ENCODE data around the gene AFF1.
"Not testable (repeated sequence)": the region's sequence is repeated elsewhere in the genome, so short reads cannot be mapped to it uniquely, and the experiment has no call there.

The AFF1 gene

DNA sequence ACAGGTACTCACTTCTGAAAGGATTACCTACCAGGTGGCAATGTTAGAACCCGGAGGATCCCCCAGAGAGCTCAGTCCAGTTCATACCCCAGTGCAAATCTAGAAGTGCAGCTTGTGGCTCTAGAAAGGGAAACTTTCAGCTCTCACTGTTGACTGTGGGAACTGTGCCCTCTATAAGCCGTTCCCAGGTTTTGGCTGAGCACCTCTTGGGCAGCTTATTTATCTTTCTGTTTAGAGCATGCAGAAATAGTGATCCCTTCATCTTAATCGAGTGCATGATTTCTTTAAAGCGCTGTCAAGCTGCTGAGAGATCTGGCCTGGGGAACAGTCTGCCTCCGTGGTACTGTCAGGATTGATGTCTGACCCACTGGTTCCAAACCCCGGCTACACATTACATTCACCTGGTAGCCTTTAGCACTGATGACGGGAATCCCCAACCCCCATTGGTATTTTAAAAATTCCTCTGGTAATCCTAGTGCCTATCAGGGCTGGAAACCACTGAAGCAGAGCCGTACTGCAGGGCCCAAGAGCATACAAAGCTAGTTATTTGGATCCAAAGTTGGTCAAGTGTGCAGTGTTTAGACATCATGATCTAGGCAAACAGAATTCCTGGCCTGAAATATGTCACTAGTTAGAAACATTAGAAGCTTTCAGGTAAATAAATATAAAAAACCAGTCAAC, 182.4 kb downstream of the AFF1 start:
- no peak for DNase-seq (ENCODE audit: low spot score)

DNA sequence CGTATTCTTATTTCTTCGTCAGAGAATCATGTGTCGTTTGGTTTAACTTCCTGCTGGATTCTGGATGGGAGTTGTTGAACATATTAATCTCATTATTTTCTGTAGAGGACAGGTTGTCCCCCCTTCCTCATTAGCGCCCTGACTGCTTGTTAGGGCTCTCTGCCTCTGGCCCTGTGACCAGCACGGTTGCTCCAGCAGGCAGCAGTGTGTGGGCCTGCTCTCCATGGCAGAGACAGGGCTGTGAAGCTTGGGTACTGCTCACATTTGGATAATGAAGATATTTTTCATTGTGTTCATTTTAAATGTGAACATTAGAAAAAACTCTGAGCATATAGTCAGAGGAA, 182.9 kb downstream of the AFF1 start:
- no peak for DNase-seq (ENCODE audit: low spot score)

DNA sequence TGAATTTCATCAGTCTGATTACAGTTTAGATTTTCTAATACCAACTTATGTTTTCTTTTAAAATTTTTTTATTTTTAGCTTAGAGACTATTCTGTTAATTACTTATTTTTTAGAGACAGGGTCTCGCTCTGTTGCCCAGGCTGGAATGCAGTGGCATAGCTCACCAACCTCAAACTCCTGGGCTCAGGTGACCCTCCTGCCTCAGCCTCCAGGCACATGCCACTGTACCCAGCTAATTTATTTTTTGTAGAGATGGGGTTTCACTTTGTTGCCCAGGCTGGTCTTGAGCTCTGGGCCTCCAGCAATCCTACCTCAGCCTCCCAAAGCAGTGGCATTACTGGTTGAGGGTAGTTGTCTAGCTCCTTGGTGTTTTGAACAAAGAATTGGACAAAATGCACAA, 183.6 kb downstream of the AFF1 start:
- no peak for DNase-seq (ENCODE audit: low spot score)

DNA sequence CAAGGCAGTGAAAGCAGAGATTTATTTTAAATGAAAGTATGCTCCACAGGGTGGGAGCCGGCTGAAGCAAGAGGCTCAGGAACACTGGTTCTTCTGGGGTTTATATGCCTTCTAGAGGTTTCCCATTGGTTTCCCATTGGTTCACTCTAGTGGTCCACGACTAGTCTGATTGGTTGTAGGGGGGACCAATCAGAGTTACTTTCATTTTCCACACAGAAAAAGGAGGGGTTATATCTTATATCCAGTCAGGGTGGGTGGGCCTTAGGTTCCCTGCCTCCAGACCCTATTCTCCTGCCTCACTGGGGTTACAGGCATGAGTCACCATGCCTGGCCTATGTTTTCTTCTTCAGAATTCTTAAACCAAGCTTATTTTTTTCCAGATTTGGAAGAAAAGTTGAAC, 184.0 kb downstream of the AFF1 start:
- DNase-seq (ENCODE audit: low spot score), result no peak

DNA sequence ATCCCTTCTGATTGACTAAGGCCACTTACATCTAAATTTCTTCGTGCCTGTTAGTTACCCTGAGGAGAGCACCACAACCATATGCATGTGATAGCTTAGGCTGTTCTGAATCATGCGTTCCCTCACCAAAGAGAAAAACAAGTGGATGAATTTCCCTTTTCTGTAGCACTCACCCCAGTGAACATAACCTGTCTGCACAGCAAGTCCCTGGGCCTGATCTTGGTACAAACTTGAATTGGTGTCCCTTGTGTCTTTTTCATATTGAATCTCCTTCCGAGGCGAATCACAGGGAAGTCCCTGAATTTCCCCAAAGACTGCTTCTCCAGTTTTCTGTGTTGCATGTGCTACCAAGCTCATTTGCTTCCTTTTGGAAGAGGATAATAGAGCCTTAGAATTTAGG, 185.2 kb downstream of the AFF1 start:
- no peak for DNase-seq (ENCODE audit: low spot score)

DNA sequence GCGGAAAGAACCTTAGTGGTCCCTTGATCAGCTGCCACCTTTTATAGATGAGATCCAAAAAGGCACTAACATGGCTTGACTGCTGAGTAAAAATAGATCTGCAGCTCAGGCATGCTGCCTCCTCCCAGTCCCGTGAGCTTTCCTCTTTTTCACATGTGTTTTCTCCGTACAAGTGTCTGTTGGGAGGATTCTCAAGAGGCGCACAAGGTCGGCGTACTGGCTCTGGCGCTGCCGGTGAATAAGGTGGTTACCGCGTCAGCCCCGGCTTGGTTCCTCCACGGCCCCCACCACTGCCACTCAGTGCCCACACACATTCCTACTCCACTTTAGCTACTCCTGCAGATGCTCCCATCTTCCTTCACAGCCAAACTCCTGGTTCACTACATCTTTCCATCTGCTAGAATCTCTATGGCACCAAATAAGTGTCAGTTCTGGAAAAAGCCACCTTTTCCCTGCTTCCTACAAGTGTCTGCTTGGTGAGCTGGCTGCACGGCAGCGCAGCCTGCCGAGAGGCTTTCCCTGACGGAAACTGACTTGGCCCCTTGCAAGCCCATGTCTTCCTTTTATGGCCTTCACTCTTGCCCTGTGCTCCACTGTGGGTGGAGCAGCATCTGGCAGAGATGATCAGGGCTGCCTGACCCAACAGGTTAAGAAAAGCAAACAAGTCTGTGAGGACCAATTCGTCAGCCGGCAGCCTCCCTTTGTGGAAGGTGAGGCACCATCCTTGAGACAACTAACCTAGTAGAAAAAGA, 185.8 kb downstream of the AFF1 start:
- DNase-seq (ENCODE audit: low spot score), result no peak

DNA sequence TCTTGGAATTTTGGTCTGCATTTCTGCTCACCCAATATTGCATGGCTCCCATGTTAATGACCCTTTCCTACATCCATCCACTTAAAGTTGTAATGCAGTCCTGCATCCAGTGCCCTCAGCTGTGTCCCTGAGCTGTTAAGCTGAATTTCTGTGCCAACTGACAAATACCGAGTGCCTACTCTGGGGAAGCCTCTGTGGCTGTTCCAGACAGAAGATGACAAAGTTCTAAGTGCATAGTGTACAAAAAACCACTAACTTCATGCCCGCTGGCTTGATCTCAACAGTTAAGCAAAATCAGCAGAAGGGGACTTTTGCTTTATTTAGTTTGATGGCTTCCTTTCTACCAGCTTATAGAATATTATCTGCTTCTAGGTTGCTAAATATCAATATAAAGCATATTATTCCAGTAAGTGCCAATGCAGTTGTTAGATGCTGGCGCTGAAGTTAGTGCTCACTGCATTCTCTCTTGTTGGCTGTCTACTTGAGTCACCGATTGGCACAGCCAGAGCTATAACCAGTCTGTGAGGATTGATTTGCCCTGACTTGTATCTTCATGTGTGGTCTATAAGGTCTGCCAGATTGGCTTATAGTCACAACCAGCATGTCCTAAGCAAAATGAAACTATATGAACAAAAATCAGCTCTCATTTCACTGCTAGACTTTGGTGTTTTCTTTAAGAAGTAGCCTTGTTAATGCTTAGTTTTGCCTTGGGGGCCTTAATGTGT, 186.7 kb downstream of the AFF1 start:
- no peak for DNase-seq (ENCODE audit: low spot score)

DNA sequence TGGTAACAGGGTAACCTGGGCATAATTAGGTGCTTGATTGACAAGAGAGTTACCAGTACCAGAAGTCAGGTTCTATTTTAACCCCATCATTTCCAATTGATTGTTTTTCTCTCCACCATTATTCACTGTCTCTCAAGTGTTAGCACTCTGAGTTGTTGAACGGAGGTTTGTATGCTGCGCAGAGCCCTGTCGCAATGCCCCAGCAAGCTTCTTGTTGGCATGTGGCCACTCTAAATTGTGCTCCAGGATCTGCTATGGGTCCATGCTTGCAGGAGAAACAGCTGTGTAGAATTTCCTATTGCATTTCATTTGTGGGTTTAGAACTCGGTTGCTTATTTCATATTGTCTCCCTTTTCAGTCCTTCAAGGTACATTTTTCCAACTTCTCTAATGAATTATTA, 187.4 kb downstream of the AFF1 start:
- no peak for DNase-seq (ENCODE audit: low spot score)

DNA sequence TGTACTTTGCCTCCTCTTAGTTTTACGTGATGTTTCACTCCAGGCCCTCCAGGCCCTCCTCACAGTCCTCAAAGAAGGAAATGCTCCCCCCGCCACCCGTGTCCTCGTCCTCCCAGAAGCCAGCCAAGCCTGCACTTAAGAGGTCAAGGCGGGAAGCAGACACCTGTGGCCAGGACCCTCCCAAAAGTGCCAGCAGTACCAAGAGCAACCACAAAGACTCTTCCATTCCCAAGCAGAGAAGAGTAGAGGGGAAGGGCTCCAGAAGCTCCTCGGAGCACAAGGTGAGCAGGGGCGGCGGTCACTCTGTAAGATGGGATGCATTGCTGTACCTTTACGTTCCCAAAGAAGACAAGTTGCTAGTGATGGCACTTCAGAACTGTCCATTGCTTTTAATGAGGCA, 191.2 kb downstream of the AFF1 start:
- no peak for DNase-seq (ENCODE audit: low spot score)

DNA sequence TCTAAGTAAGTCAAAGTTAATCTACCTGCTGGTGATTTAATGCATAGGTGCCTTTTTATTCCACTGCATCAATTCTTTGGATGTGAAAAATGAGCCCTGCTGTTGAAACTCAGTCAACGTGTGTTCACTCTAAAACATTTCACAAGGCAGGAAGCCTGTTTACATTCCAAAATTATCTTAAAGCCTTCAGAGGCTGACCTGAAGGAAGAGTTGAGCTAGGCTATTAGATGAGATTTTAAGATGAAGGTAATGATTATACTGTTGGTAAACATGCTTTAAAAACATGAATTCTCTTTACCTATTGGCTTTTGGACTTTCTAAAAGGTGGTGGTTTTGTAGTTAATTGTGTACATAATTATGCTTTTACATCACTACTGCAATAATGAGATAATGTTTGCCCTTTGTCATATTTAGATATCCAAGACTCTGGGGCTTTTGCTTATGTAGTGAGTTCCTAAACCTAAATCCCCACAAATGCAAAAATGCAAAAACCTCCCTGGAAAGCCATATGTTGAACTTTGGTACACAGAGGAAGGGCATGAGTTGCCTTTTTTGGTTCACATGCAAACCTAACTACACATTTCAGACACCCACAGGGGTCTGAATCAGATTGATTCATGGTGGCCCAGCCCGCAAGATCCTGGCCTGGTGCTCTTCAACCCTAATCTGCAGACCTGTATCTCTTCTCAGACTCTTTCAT, 193.3 kb downstream of the AFF1 start:
- DNase-seq (ENCODE audit: low spot score), result no peak

DNA sequence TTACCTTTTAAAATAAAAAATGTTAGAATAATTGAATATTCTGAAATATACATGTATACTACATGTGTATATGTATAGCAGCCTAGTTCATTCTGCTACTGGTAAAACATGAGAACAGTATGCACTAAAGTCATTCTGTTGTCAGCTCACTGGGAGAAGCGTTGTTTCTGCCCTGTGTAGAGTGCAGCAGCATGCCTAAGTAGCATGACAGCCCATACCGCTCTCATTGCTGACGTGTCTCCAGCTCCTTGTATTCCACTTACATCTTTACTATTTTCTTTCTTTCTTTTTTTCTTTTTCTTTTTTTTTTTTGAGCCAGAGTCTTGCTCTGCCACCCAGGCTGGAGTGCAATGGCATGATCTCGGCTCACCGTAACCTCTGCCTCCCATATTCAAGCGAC, 194.9 kb downstream of the AFF1 start:
- no peak for DNase-seq (ENCODE audit: low spot score)

DNA sequence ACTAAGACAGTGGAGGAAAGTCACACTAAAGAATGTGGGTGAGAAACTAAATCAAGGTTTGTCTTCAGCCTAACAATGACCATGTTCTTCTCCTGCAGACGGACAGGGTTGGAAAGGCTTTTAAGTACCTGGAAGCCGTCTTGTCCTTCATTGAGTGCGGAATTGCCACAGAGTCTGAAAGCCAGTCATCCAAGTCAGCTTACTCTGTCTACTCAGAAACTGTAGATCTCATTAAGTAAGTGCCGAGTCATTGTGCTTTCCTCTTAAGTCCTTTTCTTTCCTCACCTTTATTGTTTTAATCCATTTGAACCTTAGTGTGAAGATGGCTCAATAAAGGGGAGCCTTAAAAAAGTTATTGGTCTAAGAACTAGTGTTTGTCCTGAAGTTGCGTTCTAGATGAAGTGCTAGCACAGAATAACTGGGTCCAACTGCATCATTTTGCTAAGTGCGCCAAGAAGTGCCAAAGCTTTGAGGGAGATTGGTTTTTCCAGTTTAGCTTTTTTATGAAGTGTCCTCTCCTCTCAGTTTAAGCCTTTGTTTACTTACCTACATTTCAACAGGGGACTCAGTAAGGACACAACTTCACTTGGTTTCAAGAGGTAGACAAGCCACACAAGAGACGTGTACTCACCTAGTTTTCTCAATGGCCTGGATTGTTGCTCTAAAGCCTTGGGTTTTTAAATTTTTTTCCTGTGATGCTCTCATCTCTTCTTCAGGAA, 196.3 kb downstream of the AFF1 start:
- DNase-seq (ENCODE audit: low spot score), result no peak

DNA sequence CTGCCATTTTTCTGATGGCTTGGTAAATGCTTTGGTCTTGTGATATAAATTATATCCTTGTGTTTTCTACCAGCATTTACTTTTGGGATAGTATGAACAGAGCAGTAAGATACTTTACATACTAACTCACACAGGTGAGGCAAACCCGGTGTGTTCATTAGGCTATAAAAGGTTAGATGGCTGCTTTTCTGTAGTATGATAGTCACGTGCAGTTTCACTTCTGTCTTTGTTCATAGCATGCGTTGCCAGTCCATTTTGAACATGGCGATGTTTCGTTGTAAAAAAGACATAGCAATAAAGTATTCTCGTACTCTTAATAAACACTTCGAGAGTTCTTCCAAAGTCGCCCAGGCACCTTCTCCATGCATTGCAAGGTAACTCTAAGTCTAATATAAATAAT, 197.2 kb downstream of the AFF1 start:
- no peak for DNase-seq (ENCODE audit: low spot score)

DNA sequence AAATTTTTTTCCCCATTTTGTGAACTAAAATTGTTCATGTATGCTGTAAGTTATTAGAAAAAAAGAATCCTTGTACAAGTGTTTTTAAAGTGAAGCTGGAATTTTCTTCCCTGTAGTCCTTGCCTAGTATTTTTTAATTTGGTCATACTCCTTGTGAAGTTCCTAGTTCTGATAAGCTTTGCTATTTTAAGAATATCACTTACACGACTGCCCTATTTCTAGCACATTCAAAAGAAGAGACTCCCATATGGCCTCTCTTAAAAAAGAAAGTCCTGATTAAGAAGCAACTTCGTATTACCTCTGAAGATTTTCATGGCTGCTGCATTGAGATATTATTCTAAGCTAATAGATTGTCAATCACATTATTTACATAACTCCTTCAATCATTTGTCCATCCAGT, 198.4 kb downstream of the AFF1 start:
- DNase-seq (ENCODE audit: low spot score), result no peak

DNA sequence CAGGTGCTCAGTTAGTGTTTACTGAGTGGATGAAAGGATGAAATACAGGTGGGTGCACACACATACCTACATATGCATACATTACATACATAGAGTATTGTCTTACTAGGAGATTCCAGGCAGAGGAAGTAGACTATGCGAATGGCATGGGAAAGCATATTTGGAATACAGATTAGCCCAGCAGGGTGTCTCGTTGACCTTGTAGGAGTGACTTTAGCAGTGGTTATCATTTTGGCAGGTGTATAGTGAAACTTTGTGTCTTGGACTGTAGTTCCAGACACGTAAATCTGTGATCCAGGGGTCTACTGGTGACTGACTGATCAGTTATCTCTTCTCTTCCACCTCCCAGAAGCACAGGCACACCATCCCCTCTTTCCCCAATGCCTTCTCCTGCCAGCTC, 199.3 kb downstream of the AFF1 start:
- DNase-seq (ENCODE audit: low spot score), result no peak

DNA sequence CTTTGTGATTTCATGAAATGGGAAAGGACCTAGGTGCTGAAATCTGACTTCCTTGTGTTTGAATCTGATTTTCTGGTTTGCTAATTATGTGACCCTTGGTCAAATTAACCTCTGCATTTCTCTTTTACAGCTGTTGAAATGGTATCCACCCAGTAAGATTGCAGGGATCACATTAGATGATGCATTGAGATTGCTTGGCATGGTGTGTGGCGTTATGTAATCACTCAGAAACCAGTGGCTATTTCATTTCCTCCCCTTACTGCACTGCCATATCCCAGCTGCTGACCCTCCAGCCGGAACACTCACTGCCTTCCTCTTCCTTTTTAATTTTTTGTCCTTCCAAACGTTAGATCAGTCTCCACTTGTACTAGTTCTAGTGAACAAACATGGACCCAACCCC, 206.6 kb downstream of the AFF1 start:
- DNase-seq (ENCODE audit: low spot score), result no peak

DNA sequence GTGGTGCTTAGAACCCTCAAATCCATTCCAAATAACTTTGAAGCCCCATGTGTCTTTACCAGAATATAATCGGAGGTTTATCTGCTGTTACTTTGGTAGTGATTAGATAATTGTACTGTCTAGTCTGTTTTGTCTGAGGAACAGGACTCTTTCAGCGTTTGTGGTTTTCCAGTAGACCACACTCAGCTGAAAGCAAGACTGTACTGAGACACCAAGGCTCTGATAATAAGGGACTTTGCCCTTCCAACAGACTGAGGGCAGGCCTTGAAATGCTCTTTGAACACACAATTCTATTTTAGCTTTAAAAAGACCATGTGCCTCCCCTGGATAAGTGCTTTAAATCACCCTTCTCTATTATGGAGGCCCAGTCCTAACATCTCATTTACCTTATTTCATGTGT, 209.5 kb downstream of the AFF1 start:
- no peak for DNase-seq (ENCODE audit: low spot score)

DNA sequence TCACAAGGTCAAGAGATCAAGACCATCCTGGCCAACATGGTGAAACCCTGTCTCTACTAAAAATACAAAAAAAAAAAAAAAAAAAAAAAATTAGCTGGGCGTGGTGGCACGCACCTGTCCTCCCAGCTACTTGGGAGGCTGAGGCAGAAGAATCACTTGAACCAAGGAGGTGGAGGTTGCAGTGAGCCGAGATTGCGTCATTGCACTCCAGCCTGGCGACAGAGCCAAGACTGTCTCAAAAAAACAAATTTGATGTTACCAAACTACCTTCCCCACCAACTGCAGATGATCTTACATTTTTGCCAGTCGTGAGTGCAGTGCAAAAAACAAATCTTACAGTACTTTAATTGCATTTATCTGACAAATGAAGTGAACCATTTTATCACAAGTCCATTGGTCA, 211.1 kb downstream of the AFF1 start:
- DNase-seq (ENCODE audit: low spot score), result not testable (repeated sequence)

DNA sequence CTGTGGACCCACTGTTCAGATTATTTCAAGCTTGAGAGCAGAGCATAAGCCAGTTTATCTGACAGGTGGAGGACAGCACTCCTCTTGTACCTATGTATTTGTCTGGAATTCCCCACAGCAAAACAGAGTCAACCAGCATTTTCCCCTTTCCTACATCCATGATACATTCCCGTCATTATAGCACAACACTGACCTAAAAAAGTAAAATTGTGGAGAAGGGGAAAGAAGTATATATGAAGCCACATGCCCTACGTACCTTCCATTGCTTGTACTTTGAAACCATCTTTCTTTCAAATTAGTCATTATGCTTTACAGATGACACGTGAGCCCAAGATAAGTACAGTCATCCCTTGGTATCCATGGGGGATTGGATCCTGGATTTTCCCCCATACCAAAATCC, 212.3 kb downstream of the AFF1 start:
- no peak for DNase-seq (ENCODE audit: low spot score)

DNA sequence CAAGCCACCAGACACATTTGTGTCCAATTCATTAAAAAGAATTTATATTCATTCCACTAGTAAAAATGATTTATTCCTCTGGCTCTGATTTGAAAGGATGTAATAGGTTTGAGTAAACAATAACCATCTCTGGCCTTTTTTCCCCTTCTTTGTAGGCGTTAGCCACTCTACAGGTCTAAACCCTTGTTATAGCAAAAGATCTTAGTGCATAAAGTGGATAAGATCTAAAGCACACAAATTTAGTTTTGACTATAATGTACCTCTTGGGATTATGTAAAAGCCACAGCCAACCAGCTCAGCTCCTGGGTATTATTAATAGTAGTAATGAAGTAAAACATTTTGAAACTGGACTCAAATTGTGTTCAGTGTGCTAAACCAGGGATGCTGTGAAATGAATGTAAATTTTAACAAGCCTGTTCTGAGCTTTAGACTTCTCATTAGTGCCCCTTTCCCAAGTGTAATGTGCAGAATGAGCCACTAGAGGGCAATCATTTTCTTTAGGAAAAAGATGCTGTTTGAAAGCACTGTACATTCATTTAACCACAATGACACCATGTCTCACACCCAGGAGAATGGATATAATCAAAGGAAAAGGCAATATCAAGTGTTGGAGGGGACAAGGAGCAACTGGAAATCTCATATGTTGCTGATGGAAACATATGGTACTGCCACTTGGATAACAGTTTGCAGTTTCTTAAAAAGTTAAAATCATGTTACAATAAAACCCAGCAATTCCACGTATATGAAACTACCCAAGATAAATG, 215.9 kb downstream of the AFF1 start:
- DNase-seq (ENCODE audit: low spot score), result peak; percentile 73

DNA sequence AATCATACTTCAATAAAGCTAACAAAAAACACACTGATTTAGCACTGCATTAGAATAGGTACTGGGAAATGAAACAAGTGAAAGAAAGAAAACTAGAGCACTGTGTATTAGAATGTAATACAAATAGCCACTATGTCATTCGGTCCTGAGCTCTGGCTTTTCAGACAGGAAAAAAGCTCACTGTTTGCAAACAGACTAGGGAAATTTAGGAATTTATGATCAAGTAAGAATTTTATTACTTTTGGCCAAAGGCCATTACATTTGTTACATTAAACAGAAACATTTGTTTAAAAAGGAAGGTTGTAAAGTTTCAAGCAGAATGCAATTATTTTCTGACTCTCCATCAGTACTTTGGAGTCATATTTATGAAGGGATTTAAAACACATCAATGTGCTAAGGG, 216.9 kb downstream of the AFF1 start:
- DNase-seq (ENCODE audit: low spot score), result peak; percentile 25

Data from LoVo (cell line).